GM23248 (cell line): ENCODE results near the gene C5orf47. TPM values are rescaled to one million over a fixed set of nuclear protein-coding genes. Genes with fewer than 3 reads are reported as not detected.

Source experiments
- DNase-seq: peaks from one replicate; pipeline ENCODE4 v3.0.0-alpha.2; 2015
- H2AFZ ChIP-seq: fragments of 200-600 bp; sonication (generic); 2 replicates; pipeline ENCODE4 v1.6.1; 2016; ENCODE audit warnings: antibody characterized with exemption
- H3F3A ChIP-seq: fragments of 200-600 bp; sonication (generic); 2 replicates; pipeline ENCODE4 v1.6.1; 2016; ENCODE audit warnings: mild to moderate bottlenecking, antibody characterized with exemption, mixed run types; ENCODE audit not compliant: insufficient read depth
- H3K27ac ChIP-seq: fragments of 200-600 bp; sonication (generic); 2 replicates; pipeline ENCODE4 v1.5.1; 2016; ENCODE audit warnings: mild to moderate bottlenecking
- H3K27me3 ChIP-seq: fragments of 200-600 bp; sonication (generic); replicated peaks from 2 replicates; pipeline ENCODE4 v1.6.1; 2016; ENCODE audit warnings: mild to moderate bottlenecking; ENCODE audit not compliant: insufficient read depth
- H3K36me3 ChIP-seq: fragments of 200-600 bp; sonication (generic); 2 replicates; pipeline ENCODE4 v1.6.1; 2016; ENCODE audit warnings: low read depth, mild to moderate bottlenecking
- H3K4me1 ChIP-seq: fragments of 200-600 bp; sonication (generic); 2 replicates; pipeline ENCODE4 v1.6.1; 2016; ENCODE audit warnings: mild to moderate bottlenecking; ENCODE audit not compliant: insufficient read depth
- H3K4me2 ChIP-seq: fragments of 200-600 bp; sonication (generic); one replicate; pipeline ENCODE4 v1.6.1; 2016; ENCODE audit warnings: mild to moderate bottlenecking; ENCODE audit not compliant: unreplicated experiment
- H3K4me3 ChIP-seq: fragments of 200-600 bp; sonication (generic); 2 replicates; pipeline ENCODE4 v1.5.1; 2016; ENCODE audit warnings: mild to moderate bottlenecking
- H3K79me2 ChIP-seq: fragments of 200-600 bp; sonication (generic); 2 replicates; pipeline ENCODE4 v1.6.1; 2016; ENCODE audit warnings: mild to moderate bottlenecking; ENCODE audit not compliant: insufficient read depth
- H3K9ac ChIP-seq: fragments of 200-600 bp; sonication (generic); 2 replicates; pipeline ENCODE4 v1.6.1; 2016; ENCODE audit warnings: mild to moderate bottlenecking
- H3K9me2 ChIP-seq: fragments of 200-600 bp; sonication (generic); 2 replicates; pipeline ENCODE4 v1.6.1; 2016; ENCODE audit warnings: mixed run types, mild to moderate bottlenecking, moderate library complexity; ENCODE audit not compliant: insufficient read depth
- H3K9me3 ChIP-seq: fragments of 200-600 bp; sonication (generic); one replicate; pipeline ENCODE4 v1.6.1; 2017; ENCODE audit warnings: low read depth
- H4K20me1 ChIP-seq: fragments of 200-600 bp; sonication (generic); 2 replicates; pipeline ENCODE4 v1.6.0; 2016; ENCODE audit not compliant: insufficient read depth
- EZH2 ChIP-seq: fragments of 200-600 bp; sonication (generic); IDR thresholded peaks from 2 replicates; pipeline ENCODE4 v1.6.1; 2018; ENCODE audit warnings: antibody characterized with exemption, mild to moderate bottlenecking; ENCODE audit not compliant: insufficient read depth, poor library complexity, severe bottlenecking
- EZH2phosphoT487 ChIP-seq: fragments of 200-600 bp; sonication (generic); IDR thresholded peaks from 2 replicates; pipeline ENCODE4 v1.6.1; 2018; ENCODE audit warnings: antibody characterized with exemption, moderate library complexity, mild to moderate bottlenecking, low read depth; ENCODE audit not compliant: insufficient read depth
- WGBS, 2 experiments: methylation state at CpG; one replicate each; pipeline ENCODE4 v1.1.6; 2015 to 2017; ENCODE audit warnings: low lambda C conversion rate in 2 of 2, low coverage in 1 of 2; ENCODE audit errors: missing lambda C conversion rate in 2 of 2; 5-methylcytosine and 5-hydroxymethylcytosine counted together
- in situ Hi-C: fragments of 300-500 bp; cut with MboI; formaldehyde crosslinking; loops from 2 replicates; pipeline ENCODE4 v1.15.0; 2020
- polyA plus RNA-seq: library from polyadenylated mRNA; unstranded; fragments of >200 nt; fragmentation: Nextera tagmentation; extraction: Ambion mirVana; gene quantifications from 2 replicates; pipeline ENCODE4 v1.2.1, GENCODE V29; 2016
- total RNA-seq: library from RNA; depleted of rRNA; stranded (reverse); fragments of >200 nt; shearing (Covaris generic); gene quantifications from 2 replicates; pipeline ENCODE4 v1.2.3, GENCODE V29; 2014

C5orf47 gene
- total and polyA plus RNA-seq, 2 experiments from 2014 or later: not detected

GRCh38 chr5:173962436-173962972 lies 26.5 kb upstream of the C5orf47 start:
- Histone ChIP-seq H3F3A (peaks cover 27% of the 10 kb centered on the region), H3K4me3 (no peak overlapping the region), H3K9me2 (no peaks in the 10 kb centered on the region), H3K27me3 (no peaks in the 10 kb centered on the region), H3K9ac (0 out of 2 replicates have a peak overlapping the region, but pooled peaks have one; percentile 68), H3K4me2 (no peak overlapping the region), H3K4me1 (peaks cover 14% of the 10 kb centered on the region), H2AFZ (no peak overlapping the region), H3K9me3 (no peaks in the 10 kb centered on the region), H3K27ac (peak overlapping the region; percentile 72), H3K79me2 (no peaks in the 10 kb centered on the region), H3K36me3 (peaks cover 6% of the 10 kb centered on the region; the same call in 1 of the 2 replicates), H4K20me1 (no peaks in the 10 kb centered on the region)
- DNase-seq: no peak
- in situ Hi-C loops: no loop called here
- TF ChIP-seq EZH2phosphoT487 (no peak), EZH2 (no peak)
- 87 to 90% methylated on average over 3 of the region's 3 CpGs for WGBS, 2 experiments

- Histone ChIP-seq H4K20me1 (no peaks in the 10 kb centered on the region), H3K36me3 (no peaks in the 10 kb centered on the region), H3K79me2 (no peaks in the 10 kb centered on the region), H3K9ac (peak overlapping the region; percentile 68), H3F3A (peaks cover 27% of the 10 kb centered on the region), H3K4me3 (peak overlapping the region; percentile 63), H3K9me3 (no peaks in the 10 kb centered on the region), H3K9me2 (no peaks in the 10 kb centered on the region), H3K4me1 (peaks cover 14% of the 10 kb centered on the region), H2AFZ (peak overlapping the region; percentile 57), H3K27ac (peak overlapping the region; percentile 72), H3K4me2 (peak overlapping the region; percentile 78), H3K27me3 (no peaks in the 10 kb centered on the region)
- WGBS, 2 experiments: 29 to 36% methylated on average over 10 of the region's 10 CpGs
- DNase-seq: peak; percentile 83
- TF ChIP-seq EZH2 (no peak), EZH2phosphoT487 (no peak)
- in situ Hi-C loops: no loop called here
Observed at GRCh38 chr5:173963182-173963838, 25.7 kb upstream of the C5orf47 start.

GRCh38 chr5:173963867-173964441 lies 25.0 kb upstream of the C5orf47 start:
- peaks cover 14% of the 10 kb centered on the region for H3K4me1 ChIP-seq
- TF ChIP-seq EZH2phosphoT487 (no peak), EZH2 (no peak)
- no peaks in the 10 kb centered on the region for H3K36me3 ChIP-seq
- peak overlapping the region; percentile 72 for H3K27ac ChIP-seq
- no peak overlapping the region; the same call in 1 of the 2 replicates for H3K4me3 ChIP-seq
- no peaks in the 10 kb centered on the region for H3K79me2 ChIP-seq
- in situ Hi-C loops: no loop called here
- 61 to 63% methylated on average over 18 to 19 of the region's 19 CpGs for WGBS, 2 experiments
- H2AFZ ChIP-seq: no peak overlapping the region
- no peaks in the 10 kb centered on the region for H3K9me3 ChIP-seq
- H3F3A ChIP-seq: peaks cover 27% of the 10 kb centered on the region
- H3K27me3 ChIP-seq: no peaks in the 10 kb centered on the region
- H3K9ac ChIP-seq: peak overlapping the region; percentile 68; the same call in 1 of the 2 replicates
- H3K4me2 ChIP-seq: peak overlapping the region; percentile 78
- no peaks in the 10 kb centered on the region for H4K20me1 ChIP-seq
- H3K9me2 ChIP-seq: no peaks in the 10 kb centered on the region
- DNase-seq: no peak

- H2AFZ ChIP-seq: no peak overlapping the region
- no peak overlapping the region for H3K27ac ChIP-seq
- H3K4me2 ChIP-seq: no peak overlapping the region
- no peak overlapping the region for H3K4me3 ChIP-seq
- H3K9me2 ChIP-seq: no peaks in the 10 kb centered on the region
- peaks cover 27% of the 10 kb centered on the region for H3F3A ChIP-seq
- no peaks in the 10 kb centered on the region for H3K36me3 ChIP-seq
- H3K27me3 ChIP-seq: no peaks in the 10 kb centered on the region
- no peak for DNase-seq
- in situ Hi-C loops: no loop called here
- no peaks in the 10 kb centered on the region for H3K9me3 ChIP-seq
- H3K4me1 ChIP-seq: peaks cover 14% of the 10 kb centered on the region
- H4K20me1 ChIP-seq: no peaks in the 10 kb centered on the region
- H3K79me2 ChIP-seq: no peaks in the 10 kb centered on the region
- TF ChIP-seq EZH2 (no peak), EZH2phosphoT487 (no peak)
- WGBS, 2 experiments: 100% methylated on average over 1 of the region's 1 CpG
- no peak overlapping the region for H3K9ac ChIP-seq
Observed at GRCh38 chr5:173964506-173964905, 24.5 kb upstream of the C5orf47 start.
